ENCODE measurements around the gene SLC6A7.

GRCh38 chr5:150167908-150168307 lies 22.0 kb upstream of the SLC6A7 start:
- TF ChIP-seq CTCF (IDR thresholded peaks at IDR 0.05) (no peak), POLR2A (IDR thresholded peaks at IDR 0.05; ENCODE audit: low read depth) (no peak), POLR2AphosphoS5 (IDR thresholded peaks at IDR 0.05) (no peak)
